HG03558 (cell line): Measurements from ENCODE around the gene AFF1.
"Not testable (repeated sequence)": the region's sequence is repeated elsewhere in the genome, so short reads cannot be mapped to it uniquely, and the experiment has no call there.

Experiments used
- ATAC-seq: cut with Tn5 transposase; IDR thresholded peaks from one replicate; pipeline ENCODE4 v1.9.1; 2021; ENCODE audit warnings: moderate number of reproducible peaks; ENCODE audit not compliant: unreplicated experiment; ENCODE audit errors: extremely low read depth

The AFF1 gene

GRCh38 chr4:87050596-87050995 is 115.8 kb downstream of the AFF1 start:
- ATAC-seq = no peak

GRCh38 chr4:87051121-87051713 is 116.4 kb downstream of the AFF1 start:
- no peak for ATAC-seq

GRCh38 chr4:87052615-87053014 is 117.8 kb downstream of the AFF1 start:
- no peak for ATAC-seq

GRCh38 chr4:87053176-87053658 is 118.4 kb downstream of the AFF1 start:
- ATAC-seq = no peak

- no peak for ATAC-seq
These were observed 119.3 kb downstream of the AFF1 start for GRCh38 chr4:87053802-87054767.

GRCh38 chr4:87054900-87055299 is 120.1 kb downstream of the AFF1 start:
- no peak for ATAC-seq

- no peak for ATAC-seq
These were observed 120.5 kb downstream of the AFF1 start for GRCh38 chr4:87055311-87055710.

GRCh38 chr4:87056881-87057280 is 122.1 kb downstream of the AFF1 start:
- no peak for ATAC-seq

- ATAC-seq = no peak
These were observed 123.1 kb downstream of the AFF1 start for GRCh38 chr4:87057835-87058355.

GRCh38 chr4:87058356-87059073 is 123.7 kb downstream of the AFF1 start:
- ATAC-seq = no peak

- no peak for ATAC-seq
These were observed 126.1 kb downstream of the AFF1 start for GRCh38 chr4:87060957-87061356.

GRCh38 chr4:87065021-87065420 is 130.2 kb downstream of the AFF1 start:
- no peak for ATAC-seq

- no peak for ATAC-seq
These were observed 131.8 kb downstream of the AFF1 start for GRCh38 chr4:87066403-87067123.

GRCh38 chr4:87067124-87067885 is 132.5 kb downstream of the AFF1 start:
- no peak for ATAC-seq

GRCh38 chr4:87068583-87069021 is 133.8 kb downstream of the AFF1 start:
- ATAC-seq = no peak

GRCh38 chr4:87069037-87069742 is 134.4 kb downstream of the AFF1 start:
- no peak for ATAC-seq

GRCh38 chr4:87071401-87071800 is 136.6 kb downstream of the AFF1 start:
- ATAC-seq = no peak

GRCh38 chr4:87072545-87072944 is 137.7 kb downstream of the AFF1 start:
- not testable (repeated sequence) for ATAC-seq
